ENCODE data around the gene SH3BP4.

GRCh38 chr2:234991290-234991689, 39.5 kb downstream of the SH3BP4 start:
- TF ChIP-seq CTCF (IDR thresholded peaks at IDR 0.05) (no peak), POLR2A (IDR thresholded peaks at IDR 0.05) (no peak)
